Effector CD8-positive, alpha-beta T cell (primary cell): ENCODE data around the gene MTUS2.

Experiments
- DNase-seq: peaks from one replicate; lab custom pipeline; 2025; lab: John Stamatoyannopoulos, UW

Gene MTUS2

DNA sequence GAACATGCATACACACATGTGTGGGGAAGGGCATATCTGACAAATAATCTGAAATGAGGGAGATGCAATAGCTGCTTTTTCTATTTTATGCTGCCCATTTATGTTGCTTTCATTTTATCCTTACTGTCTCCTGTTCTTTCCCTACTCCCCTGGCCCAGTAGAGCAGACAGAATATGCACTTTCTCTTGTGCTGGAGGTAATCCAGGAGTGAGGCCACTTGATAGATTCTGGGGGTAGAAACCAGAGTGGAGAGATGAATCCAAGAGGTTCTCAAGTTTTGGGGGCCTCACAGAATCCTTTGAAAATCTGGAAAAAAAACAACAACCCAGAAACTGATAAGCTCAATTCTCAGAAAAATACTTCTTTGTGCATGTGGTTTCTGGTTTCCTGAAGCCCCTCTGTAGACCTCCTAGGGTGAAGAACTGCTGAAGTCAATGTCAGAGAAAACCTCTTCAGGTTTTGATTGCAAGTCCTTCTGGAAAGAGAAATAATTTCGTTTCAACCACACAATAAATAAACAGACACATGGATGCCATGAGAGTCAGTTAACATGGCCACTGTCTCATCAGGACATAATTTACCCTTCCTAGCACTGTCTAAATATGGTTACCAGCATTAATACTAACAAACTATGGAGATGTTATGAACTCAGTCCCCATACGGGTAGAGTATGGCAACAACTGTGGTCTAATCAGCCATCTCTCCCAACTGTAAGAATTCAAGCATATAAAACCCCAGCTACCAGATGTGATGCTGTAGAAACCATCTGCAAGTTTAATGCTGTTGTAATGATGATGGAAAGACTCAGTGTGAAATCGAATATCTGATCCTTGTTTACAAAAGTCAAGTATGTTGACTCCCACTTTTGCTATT lies 419.8 kb downstream of the MTUS2 start:
- no peak for DNase-seq

DNA sequence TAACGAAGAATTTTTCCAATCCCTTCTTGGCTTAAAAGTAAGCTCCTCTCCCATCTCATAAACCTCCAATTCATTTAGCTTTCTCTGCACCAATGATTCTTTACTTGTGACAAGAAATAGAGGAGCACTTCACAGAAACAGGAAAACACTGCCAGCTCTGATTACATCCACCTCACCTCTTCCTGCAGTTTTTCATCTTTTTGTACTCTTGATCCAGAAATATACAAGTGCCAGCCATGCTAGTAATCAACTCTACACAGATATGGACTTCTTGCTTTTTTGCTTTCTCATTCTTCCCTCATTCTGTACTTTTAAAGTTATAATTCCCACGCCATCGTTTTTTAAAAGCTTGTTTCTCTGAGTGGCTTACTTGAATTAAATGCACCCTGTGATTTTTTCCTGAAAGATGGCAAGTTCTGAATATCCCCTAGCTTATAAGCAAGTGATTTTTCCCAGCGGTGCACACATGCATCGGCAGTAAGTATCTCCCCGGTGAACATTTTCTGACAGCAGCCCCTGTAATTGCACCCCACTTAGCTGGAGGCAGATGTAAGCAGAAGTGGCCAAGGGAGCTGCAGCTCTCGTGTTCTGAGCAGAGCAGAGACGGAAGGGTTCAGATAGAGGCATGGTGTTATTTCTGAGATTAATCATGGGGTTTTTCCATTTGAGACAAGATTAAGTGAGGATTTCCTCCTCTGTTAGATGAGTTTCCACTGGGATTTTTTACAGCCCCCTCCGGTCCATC lies 434.7 kb downstream of the MTUS2 start:
- no peak for DNase-seq

DNA sequence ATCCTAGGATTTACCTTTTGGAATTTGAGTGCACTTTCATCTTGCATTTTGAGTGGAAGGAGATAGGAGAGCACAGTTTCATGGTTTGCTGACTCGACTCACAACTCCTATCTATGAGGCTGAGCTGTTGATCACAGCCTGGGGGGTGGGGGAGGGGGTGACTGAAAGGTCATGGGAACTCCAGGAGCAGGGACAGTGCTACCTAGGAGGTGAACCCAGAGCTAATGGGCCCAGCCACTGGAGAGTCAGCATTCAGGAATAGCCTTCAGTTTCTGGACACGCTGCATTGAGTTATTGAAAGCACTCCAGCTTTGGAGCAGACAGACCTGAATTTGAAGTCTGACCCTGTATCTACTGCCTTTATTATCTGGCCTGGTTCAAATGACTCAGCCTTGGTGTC lies 435.4 kb downstream of the MTUS2 start:
- no peak for DNase-seq

DNA sequence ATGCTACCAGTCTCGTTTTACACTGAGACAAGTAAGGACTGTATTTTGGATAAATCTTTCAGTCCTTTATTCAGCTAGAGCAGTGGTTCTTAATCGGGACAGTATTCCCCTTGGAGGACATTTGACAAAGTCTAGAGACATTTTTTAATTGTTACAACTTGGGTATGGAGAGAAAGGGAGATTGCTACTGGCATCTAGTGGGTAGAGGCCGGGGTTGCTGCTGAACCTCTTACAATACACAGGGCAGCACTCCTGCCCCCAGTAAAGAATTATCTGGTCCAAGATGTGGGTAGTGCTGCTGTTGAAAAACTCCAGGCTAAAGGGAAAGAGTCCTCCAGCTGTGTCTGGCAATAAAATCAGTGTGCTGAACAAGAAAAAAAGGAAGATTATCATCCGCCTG lies 440.5 kb downstream of the MTUS2 start:
- no peak for DNase-seq

DNA sequence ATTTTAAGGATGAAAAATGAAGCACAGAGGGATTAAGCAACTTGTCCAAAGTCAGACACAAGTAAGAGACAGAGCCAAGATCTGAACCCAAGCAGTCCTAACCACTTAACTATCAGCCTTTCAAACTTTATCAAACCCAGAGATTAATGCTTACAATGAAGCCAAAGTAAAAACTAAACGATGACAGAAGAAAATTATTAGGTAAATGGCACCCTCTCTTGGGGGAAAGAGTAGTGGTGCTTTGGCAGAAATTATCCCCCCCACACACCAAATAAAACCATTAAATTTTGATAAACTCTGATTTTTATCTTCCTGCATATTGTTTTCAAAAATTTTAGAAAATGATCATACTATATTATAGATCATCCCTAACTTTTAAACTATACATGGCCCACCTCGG lies 446.1 kb downstream of the MTUS2 start:
- no peak for DNase-seq

DNA sequence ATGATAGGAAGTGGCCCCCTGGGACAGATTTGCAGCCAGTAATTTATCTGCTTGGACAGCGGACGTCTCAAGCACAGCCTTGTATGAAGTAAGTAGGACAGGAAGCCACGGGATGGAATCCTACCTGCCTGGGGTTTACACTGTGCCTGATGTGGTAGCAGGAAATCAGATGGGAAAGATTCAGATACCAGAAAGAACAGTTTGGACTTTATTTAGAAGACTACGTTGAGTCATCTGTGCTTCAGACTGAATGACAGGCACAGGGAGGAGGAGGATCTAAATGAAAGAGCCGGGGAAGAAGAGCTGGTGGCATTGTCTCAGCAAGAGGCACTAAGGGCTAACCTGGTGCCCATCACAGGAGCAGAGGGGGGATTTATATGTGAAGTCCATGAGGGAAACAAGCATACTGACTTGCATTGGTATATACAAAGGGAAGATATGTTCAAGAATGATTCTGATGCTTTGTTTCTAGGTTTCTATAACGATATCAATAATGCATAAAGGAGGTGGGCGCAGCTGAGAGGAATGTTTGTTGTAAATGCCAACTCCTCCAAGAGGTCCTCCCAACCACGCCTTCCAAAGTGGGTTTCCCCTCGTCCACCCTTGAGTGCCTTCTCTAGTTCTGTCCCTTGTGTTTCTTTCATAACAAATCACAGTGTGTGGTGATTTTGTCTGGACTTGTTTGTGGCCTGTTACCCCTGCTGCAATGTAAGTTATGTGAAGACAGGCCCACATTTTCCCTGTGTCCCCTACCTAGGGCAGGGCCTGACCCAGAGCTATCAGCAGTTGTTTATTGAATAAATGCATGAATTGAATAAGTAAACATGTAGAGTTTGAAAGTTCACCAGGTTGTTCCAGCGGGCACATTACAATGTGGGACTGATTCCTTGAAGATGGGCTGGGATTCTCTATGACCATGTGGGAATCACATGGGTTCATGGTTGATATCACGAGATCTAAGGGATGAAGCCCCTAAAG lies 446.9 kb downstream of the MTUS2 start:
- DNase-seq = no peak

DNA sequence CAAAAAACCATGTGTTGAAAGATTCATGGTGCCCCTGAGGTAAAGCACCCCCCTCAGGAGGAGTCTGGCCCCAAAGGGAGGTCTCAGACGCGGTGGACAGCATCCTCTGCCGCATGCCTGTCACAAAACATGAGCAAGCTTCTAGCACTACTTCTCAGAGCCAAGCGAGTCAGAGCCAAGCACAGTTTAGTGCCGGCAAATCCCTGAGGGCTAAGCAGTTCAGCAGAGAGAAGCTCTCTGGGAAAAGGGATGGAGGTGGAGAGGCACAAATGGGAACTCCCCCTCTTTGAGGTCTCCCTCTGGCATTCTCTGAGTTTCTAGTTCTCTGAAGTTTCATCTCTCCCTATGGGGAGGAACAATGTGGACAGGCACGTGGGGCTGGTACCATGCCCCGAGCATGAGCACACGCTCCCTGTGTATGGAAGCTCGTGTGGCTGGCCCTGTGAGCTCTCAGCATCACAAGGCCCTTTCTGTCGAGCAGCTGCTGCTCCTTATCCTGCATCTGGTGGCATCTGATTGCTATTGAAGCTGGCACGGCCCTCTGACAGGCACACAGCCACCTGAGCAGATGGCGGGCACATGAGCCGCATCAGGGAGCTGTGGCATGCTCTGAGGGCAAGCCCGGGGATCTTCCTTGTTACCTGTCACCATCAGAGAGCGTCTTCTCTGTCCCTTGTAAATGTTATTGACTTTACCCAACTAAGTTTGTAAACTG lies 450.3 kb downstream of the MTUS2 start:
- no peak for DNase-seq

DNA sequence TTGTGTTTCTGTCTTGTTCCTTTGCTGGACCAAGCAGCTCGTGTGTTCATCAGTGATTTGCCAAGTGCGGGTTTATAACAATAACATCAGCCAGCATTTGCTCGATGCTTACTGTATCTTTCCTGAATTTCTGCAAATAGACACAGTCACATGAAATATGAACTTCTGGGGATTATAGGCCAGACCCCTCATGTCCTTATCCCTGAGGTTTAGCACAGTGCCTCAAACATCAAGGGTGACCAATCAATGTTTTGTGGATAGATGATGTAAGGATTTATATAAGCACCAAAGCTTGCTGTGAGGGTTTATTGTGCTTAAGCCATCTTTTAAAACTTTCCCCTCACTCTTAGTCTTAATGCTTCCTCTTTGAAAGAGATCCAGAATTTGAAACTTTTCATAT lies 451.5 kb downstream of the MTUS2 start:
- no peak for DNase-seq

DNA sequence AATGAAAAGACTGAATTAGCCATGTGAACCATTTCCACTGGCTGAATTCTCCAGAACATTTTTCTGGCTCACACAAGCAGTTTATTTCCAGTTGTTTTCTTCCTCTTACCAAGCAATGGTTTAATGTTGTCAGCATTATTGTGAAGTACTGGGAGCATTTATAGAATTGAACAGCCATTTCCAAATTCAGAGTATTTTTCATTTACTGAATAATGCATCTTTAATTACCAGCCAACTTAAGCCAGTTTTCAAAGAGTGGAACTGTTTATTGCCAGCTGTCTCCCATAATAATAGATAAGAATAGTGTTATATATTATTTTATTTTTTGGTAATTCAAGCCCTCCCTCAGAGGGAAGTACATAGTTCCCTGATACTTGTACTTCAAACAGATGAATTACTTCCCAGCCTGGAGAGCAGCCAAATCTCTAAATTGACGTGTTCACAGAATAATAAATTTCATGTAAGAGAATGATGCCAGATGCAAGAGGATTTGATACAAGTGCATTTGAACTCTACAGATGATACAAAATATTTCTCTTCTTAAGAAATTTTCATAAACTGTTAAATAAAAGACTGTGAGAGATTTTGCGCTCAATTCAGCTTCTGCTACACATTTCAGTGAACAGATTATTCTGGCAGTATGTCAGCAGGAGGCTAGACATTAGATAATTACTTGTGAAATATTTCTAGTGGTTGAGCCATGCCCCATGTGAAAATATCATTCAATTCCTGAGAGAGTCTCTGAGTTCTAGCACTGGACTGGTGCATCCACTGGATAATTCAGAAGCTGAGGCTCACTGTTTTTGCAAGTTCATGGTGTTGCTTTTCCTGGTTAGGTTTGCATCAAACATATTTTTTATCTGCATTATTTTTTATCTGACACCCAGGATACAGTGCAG lies 459.5 kb downstream of the MTUS2 start:
- DNase-seq = no peak

DNA sequence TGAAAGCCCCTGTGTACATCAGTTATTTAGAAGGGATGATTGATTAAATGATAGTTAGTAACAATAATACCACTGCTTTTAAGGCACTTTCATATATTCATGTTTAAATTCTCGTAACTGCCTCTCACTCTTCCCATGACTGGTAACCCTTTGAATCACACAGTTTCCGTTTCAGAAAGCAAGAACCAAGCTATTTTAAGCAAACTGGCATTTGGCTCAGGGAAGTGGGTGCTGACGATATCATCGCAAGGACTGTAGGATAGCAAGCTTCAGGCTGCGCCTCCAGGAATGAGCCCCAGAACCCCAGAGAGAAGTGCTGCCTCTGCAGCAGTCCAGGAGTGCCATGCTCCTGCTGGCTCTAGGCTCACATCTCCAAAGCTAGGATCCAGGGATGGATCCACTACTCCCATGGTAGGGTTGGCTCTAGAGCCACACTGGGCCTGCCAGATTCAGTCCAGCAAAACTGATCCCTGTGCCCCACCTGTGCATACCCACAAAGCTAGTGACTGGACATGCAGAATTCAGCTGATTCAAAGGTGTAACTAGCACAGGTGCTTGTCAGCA lies 461.9 kb downstream of the MTUS2 start:
- DNase-seq = no peak

DNA sequence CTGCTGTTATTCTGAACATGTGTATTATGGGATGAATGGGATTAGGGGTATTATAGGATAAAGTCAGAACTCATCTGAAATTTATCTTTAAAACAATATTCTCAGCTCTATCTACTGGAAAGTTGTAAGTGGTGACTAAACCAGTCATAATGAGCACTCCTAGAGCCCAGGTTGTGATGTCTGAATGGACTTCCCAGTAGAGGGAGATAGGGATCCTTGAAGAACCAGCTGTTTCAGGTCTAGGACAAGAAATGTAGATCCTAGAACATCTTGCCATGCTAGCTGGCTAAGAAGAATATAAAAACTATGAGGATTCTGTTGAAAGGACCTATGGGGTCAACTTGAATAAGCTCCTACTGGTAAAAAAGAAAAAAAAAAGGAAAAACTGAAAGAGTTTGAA lies 464.6 kb downstream of the MTUS2 start:
- DNase-seq = no peak

DNA sequence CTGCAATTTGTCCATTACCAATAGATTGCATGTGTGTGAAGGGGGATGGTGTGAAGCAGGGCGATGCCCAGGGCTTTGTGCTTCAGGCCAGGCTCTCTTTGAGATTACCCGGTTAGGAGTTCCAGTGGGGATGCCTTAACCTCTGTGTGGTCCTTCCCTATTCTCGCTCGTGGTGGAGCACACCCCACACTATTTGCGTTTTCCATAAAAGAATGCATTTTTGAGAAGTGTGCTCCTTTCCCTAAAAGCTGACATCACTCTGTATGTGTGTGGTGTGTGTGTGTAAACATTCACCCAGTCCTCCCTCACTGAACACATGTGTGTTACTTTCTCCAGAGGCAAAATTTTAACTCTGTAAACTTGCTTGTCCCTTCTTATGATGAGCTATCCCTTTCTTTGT lies 467.1 kb downstream of the MTUS2 start:
- DNase-seq = no peak

DNA sequence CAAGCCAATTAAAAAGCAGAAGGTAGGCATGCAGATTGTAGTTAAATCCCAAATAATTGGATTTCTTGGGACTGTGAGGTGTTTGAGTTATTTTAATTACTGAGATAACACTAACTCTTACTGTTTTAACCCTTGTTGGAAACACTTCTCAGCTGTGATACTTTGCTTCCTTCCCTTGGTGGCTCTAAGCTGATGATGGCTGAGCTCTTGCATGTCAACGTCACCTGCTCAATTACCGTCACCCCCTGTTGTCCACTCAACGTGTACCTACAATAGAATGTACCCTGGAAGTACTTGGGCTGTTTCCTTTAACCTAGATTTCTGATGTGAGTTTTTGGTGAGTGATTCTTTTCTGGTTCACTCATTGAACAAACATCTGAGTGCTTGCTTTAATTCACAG lies 471.9 kb downstream of the MTUS2 start:
- DNase-seq = no peak

DNA sequence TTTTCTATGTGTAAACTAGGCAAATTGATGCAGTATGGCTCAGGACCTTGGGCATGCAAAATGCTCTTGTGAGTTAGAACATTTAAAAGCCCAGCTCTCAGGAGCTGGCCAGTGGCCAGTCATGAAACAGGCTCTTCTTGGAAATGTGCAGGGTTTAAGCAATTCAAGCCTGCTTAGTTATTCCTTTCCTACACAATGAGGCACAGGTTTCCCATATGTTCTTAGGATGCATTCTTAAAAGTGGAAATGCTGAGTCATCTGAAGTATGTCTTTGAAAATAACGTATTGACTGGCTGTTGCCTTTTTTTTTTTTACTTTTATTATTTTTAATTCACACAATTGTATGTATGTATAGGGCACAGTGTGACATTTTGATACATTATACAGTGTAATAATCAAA lies 474.7 kb downstream of the MTUS2 start:
- no peak for DNase-seq

DNA sequence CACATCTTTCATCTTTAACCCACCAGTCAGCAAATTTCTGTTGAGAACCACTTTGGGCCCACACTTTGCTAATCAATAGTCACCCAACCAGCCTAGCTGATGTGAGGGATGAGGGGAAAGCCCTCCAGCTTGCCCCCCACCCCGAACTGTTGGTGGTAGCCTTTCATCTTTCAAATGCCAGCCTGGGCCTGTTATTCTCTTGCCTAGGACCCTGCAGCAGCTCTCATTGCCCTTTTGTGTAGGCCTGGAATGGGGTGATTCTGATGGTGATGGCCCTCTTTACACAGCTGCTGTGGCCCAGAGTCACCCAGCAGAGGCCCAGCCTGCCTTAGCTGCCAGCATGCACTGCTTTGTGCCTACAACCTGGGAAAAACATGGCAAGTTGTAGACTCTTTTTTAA lies 480.9 kb downstream of the MTUS2 start:
- no peak for DNase-seq

DNA sequence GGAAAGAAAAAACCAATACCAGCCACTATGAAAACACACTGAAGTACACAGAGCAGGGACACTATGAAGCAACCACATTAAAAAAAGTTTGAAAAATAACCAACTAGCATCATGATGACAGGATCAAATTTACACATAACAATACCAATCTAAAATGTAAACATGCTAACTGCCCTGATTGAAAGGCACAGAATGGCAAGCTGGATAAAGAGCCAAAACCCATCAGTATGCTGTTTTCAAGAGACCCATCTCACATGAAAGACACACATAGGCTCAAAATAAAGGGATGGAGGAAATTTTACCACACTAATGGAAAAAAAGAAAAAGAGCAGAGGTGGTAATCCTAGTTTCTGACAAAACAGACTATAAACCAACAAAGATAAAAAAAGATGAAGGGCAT lies 484.0 kb downstream of the MTUS2 start:
- DNase-seq = no peak

DNA sequence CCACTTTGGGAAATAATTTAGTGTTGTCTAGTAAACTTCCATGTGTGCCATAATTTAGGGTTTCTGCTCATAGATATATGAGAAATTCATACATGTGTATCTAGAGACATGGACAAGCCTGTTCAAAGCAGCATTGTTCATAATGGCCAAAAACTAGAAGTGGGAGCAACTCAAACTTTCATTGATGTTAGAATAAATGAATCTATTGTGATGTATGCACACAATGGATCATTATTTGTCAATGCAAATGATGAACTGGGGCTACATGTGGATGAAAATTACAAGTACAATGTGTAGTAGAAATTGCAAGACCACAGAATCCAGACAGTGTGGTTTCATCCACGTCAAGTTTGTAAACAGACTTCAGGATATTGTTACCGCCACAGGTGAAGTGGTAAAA lies 490.7 kb downstream of the MTUS2 start:
- no peak for DNase-seq

DNA sequence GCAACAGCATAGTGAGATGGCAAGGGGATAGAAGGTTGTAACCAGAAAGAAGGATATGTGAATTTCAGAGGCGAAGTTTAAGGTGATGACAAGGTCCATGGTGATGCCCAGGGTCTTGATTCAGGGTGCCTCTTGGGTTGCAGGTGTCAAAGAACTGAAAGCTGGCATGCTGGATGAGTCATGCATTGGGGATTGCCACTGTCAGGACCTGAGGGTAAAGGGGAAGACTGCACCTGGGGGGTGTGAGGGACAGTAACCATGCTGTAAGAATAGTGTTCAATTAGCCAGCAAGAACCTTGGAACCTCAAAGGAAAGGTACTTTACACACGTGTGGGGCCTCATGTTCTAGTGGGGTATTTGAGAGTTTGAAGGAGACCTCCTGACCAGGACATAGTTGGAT lies 495.7 kb downstream of the MTUS2 start:
- DNase-seq = no peak

DNA sequence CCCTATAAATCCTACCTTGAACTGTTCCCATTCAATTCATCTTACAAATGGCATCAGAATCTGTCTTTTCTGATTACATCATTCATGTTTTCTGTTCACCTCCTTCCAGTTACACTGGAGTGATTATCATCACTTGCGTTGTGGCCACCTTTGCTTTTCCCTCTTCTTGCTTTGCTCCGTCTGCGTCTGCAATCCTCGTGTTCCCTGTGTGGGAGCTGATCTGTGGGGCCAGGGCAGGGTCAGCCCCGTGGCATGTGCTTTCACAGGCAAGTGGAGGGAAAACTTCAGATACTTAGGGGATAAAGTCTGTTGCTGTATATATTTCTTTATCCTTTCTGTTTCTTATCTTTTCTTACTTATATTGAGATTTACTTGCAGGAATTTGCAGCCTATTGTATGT lies 497.7 kb downstream of the MTUS2 start:
- no peak for DNase-seq

DNA sequence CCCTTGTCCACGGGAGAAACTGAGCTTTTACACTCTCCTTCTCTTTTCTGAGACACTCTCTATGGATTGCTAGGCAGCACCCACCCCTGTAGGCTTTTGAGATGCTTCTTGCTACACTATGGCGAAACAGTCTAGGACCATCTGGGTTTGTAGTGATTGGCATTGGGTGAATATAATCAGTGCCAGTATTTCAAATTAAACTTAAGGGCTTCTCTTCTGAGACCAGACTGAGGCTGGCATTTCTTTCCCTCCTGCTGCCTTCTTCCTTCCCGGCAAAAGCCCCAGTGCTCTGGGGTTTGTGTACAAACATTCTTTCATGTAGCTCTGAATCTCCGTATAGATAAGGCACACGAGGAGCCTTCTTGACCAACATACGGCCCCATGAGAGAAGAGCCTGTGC lies 498.6 kb downstream of the MTUS2 start:
- no peak for DNase-seq
